Prostate gland (tissue), 2 donors: ENCODE results near the gene NPIPA7.
"Not testable (repeated sequence)": the region's sequence is repeated elsewhere in the genome, so short reads cannot be mapped to it uniquely, and the experiment has no call there.

Experiments used
- CTCF ChIP-seq, 4 experiments: fragments of 200-600 bp in 2 of 4; fragments of 450-650 bp in 2 of 4; sonication (generic) in 2 of 4; IDR thresholded peaks; 1 replicate in 3 of 4; 2 replicates in 1 of 4; pipeline ENCODE4 v1.5.1; 2016 to 2019; ENCODE audit warnings: antibody characterized with exemption in 4 of 4, mild to moderate bottlenecking in 2 of 4, moderate library complexity in 2 of 4
- POLR2A ChIP-seq: fragments of 450-650 bp; IDR thresholded peaks from one replicate; pipeline ENCODE4 v1.6.1; 2016; ENCODE audit warnings: antibody characterized with exemption, mild to moderate bottlenecking
- POLR2AphosphoS5 ChIP-seq: sonication (generic); formaldehyde crosslinking; IDR thresholded peaks from one replicate; pipeline ENCODE4 v1.6.1; 2017; ENCODE audit warnings: antibody characterized with exemption

DNA sequence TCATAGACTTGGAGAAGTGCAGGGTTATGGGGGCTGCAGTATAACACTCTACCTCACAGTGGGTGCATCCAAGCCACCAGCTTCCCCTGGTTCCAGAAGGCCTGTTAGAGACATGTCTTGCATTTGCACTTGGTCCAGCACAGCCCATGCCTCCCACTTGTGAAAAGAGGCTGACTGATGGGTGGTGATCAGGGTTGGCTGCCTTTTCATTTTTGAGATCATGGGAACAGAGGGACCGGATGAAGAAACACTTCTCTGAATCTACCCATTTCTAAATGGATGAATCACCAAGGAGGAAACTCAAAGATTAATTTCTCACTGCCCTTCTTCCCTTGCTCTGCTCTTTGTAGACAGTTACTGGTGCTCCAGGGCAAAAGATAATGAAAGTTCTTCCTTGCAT is 34.8 kb downstream of the NPIPA7 start:
- not testable (repeated sequence) for TF ChIP-seq POLR2AphosphoS5; CTCF (IDR thresholded peaks at IDR 0.05); POLR2A
